ENCODE data around the gene TTYH3. TPM values are rescaled to one million over a fixed set of nuclear protein-coding genes. Genes with fewer than 3 reads are reported as not detected.

The TTYH3 gene
- total RNA-seq, 1 donor from 2014 or later: 35.6 TPM

DNA sequence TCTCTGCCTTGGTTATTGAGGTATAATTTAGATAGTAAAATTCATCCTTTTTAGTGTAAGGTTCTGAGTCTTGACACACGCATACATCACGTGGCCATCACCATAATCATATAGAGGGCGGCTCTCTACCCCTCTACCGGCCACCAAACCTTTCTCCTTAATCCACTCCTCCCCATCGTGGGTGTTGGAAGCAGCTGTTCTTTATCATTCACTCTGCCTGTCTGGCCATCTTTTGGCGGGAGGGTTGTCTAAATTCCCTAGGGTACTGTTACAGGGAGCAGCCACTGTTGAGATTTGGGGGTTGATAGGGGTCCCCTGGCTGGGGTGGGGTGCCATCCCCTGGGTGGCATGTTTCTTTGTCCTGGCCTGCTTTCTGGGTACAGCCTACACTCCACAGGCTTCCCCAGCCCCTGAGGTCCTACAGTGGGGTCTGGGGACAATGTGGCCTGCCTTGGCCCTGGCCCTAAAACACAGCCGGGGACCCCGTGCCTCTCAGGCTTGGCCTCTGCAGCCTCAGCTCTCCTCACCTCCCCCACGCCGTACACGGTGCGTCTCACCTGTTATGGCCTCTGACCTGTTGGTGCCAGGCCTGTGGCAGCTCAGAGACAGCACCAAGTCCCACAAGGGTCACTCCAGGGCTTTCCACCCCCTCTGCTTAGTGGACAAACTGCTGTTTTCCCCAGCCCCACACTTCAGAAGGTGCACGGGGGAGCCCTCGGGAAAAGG lies 73.7 kb downstream of the TTYH3 start:
- no peak for DNase-seq
- Mint-ChIP-seq H3K9me3 (no peaks in the 10 kb centered on the region), H3K27me3 (peaks cover 18% of the 10 kb centered on the region), H3K36me3 (ENCODE audit: low read depth) (no peaks in the 10 kb centered on the region), H3K4me1 (peaks cover 12% of the 10 kb centered on the region), H3K4me3 (no peak overlapping the region), H3K27ac (no peak overlapping the region)
- intact Hi-C loops (cut with micrococcal nuclease): no loop called here

DNA sequence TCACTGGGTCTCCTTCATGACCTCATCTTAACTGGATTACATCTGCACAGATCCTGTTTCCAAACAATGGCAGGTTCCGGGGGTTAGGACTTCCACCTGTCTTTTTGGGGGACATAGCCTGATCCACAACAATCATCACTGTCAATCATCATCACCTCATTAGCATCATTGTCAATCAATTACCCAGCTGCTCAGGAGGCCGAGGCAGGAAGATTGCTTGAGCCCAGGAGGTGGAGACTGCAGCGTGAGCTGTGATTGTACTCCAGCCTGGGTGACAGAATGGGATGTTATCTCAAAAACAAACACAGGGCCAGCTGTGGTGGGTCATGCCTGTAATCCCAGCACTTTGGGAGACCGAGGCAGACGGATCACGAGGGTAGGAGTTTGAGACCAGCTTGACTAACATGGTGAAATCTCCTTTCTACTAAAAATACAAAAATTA lies 74.9 kb downstream of the TTYH3 start:
- Mint-ChIP-seq H3K36me3 (ENCODE audit: low read depth) (no peaks in the 10 kb centered on the region), H3K4me3 (no peak overlapping the region), H3K9me3 (no peaks in the 10 kb centered on the region)

DNA sequence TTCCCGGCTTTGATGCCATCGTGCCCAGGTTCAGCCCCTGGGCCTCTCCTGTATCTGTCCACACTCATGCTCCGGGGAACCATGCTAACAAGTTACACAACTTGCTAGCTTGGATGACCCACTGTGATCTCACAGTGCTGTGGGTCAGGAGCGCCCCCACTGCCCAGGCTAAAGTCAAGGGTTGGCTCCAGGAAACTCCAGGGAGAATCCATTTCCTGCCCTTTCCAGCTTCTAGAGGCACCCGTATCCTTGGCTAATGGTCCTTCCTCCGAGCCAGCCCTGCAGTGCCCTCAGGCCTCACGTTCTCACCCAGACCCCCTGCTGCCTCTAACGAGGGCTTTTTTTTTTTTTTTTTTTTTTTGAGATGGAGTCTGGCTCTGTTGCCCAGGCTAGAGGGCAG lies 75.7 kb downstream of the TTYH3 start:
- H3K4me3 Mint-ChIP-seq: no peak overlapping the region
- no peaks in the 10 kb centered on the region for H3K36me3 Mint-ChIP-seq (ENCODE audit: low read depth)
- H3K9me3 Mint-ChIP-seq: no peaks in the 10 kb centered on the region
- peaks cover 14% of the 10 kb centered on the region for H3K27me3 Mint-ChIP-seq
- H3K4me1 Mint-ChIP-seq: peaks cover 19% of the 10 kb centered on the region
- H3K27ac Mint-ChIP-seq: no peak overlapping the region
- intact Hi-C loops (cut with micrococcal nuclease): no loop called here
- DNase-seq: no peak

More for the DNA sequence above, 74.9 kb downstream of the TTYH3 start:
- H3K27ac Mint-ChIP-seq: no peak overlapping the region
- H3K4me1 Mint-ChIP-seq: peaks cover 19% of the 10 kb centered on the region
- intact Hi-C loops (cut with micrococcal nuclease): no loop called here
- DNase-seq: no peak
- peaks cover 19% of the 10 kb centered on the region for H3K27me3 Mint-ChIP-seq

DNA sequence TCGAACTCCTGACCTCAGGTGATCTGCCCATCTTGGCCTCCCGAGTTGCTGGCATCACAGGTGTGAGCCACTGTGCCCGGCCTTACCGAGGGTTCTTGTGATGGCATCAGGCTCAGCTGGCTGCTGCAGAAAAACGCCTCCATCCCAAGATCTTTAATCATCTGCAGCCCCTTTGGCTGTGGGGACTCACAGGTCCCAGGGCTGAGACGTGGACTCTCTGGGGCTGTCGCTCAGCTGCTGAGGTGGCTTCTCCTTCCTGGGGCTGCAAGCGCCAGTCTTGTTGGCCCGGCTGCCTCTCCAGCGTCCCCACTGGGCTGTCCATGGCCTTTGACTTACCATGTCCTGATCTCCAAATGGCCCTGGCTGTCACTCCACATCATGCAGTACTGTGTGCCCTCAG lies 76.3 kb downstream of the TTYH3 start:
- Mint-ChIP-seq H3K9me3 (no peaks in the 10 kb centered on the region), H3K4me3 (no peak overlapping the region), H3K27me3 (peaks cover 13% of the 10 kb centered on the region), H3K36me3 (ENCODE audit: low read depth) (no peaks in the 10 kb centered on the region), H3K27ac (no peak overlapping the region), H3K4me1 (peaks cover 19% of the 10 kb centered on the region)
- DNase-seq: no peak
- intact Hi-C loops (cut with micrococcal nuclease): no loop called here

DNA sequence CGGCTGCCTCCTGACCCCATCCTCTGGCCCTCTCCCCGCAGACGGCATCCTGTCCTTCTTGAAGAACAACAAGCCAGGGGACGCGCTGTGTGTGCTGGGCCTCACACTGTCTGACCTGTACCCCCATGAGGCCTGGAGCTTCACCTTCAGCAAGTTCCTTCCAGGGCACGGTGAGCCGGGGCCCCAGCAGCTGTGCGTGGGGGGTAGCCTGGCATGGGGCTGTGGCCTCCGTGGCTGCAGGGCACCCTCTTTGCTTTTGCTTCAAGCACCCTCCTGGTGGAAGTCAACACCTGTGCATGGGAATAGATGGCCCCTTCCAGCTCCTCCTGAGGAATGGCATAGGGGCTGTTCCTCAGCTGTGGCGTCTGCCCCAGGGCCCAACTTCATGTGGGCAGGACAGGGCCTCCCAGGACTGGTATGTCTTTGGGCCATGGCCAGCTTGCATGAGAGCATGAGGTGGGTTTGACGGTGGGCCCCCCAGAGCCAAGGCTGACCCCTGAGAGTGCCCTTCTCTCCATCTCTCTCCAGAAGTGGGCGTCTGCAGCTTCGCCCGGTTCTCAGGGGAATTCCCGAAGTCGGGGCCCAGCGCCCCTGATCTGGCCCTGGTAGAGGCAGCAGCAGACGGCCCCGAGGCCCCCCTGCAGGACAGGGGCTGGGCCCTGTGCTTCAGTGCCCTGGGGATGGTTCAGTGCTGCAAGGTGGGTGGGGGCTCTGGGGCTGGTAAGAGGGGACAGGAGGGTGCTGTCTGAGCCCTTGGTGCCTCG lies 76.9 kb downstream of the TTYH3 start:
- intact Hi-C loops (cut with micrococcal nuclease): loop anchor here (1.0 kb wide), 1 partner anchor 37 kb away; no protein-coding TSS in a partner anchor
- no peak overlapping the region for H3K4me3 Mint-ChIP-seq
- H3K9me3 Mint-ChIP-seq: no peaks in the 10 kb centered on the region
- no peak for DNase-seq
- H3K36me3 Mint-ChIP-seq (ENCODE audit: low read depth): no peaks in the 10 kb centered on the region
- H3K27ac Mint-ChIP-seq: no peak overlapping the region
- peaks cover 22% of the 10 kb centered on the region for H3K4me1 Mint-ChIP-seq
- peaks cover 11% of the 10 kb centered on the region for H3K27me3 Mint-ChIP-seq

DNA sequence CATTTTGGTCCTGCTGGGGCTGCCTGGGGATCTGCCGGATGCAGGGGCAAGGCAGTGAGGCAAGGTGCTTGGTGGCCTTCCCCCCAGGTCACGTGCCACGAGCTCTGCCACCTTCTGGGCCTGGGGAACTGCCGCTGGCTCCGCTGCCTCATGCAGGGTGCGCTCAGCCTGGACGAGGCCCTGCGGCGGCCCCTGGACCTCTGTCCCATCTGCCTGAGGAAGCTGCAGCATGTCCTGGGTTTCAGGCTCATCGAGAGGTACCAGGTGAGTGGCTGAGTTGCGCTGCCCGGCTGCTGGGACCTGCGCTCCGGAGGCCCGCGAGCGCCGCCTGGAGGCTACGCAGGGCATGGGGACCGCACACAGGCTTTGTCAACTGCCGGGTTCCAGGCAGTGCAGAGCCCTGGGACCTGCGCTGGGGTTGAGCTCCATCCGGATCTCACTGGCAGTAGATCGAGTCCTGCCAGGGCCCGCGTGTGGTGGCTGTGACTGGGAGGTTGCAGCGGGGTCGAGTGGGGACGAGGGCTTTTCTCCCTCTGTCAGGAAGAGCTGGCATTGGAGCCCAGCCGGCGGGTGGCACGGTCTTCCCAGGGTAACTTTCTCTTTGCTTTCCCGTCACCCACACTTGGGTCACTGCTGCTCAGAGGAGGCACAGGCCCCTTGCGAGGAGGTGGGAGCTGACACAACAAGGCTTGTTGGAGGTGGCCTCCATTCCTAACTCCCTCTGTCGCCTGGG lies 77.9 kb downstream of the TTYH3 start:
- H3K27me3 Mint-ChIP-seq: peaks cover 13% of the 10 kb centered on the region
- no peaks in the 10 kb centered on the region for H3K9me3 Mint-ChIP-seq
- H3K4me1 Mint-ChIP-seq: peaks cover 28% of the 10 kb centered on the region
- peak overlapping the region; percentile 73 for H3K27ac Mint-ChIP-seq
- H3K4me3 Mint-ChIP-seq: peak overlapping the region; percentile 69
- H3K36me3 Mint-ChIP-seq (ENCODE audit: low read depth): no peaks in the 10 kb centered on the region
- intact Hi-C loops (cut with micrococcal nuclease): loop anchor here (1.0 to 5.0 kb wide), 2 partner anchors 38 to 187 kb away; no protein-coding TSS in a partner anchor
- peak; percentile 94 for DNase-seq

DNA sequence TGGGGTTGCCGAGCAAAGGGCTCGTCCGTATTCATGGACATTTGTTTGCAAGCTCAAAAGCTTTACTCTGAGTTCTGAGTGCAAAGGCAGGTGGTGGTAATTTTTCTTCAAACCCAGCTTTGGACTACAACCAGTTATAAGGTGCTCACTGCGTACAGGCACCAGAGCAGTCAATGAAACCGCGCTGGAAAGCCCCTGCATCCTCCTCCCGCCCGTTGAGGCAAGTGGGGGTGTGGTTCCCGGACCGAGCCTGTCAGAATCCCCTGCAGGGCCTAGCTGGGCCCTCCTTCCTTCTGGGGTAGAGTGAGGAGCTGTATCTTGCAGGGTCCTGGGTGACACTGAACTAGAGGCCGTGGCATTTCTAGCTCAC lies 78.5 kb downstream of the TTYH3 start:
- peak; percentile 74 for DNase-seq
- no peak overlapping the region for H3K27ac Mint-ChIP-seq

DNA sequence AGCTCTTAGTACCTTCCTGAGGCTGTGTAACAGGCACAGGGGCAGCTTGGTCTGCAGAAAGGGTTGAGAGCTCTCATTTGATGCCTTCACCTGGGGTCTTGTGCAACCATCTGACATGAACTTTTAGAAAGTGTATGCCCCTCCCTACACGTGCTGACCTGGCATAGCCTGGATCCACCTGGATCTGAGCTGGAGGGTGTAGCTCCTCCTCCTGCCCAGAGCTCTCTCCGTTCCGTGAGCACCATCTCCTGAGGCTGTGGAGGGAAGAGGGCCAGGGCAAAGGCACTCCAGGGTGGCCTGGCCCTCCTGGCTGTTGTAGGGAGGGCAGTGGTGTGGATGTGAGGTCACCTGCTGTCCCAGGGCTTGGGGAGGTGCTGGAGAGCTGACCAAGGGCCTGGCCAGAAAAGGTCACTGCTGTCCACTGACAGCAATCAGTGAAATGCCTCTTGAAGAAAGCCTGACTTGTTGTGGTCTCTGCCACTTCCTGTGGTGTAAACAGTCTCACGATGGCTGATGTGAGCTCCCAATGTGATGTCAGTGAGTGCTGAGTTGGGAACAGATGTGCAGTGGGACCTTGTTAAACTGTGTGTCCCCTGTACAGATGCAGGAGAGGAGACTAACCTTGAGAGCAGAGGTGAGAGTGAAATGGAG lies 79.2 kb downstream of the TTYH3 start:
- peak overlapping the region; percentile 81 for H3K4me3 Mint-ChIP-seq
- H3K27ac Mint-ChIP-seq: peak overlapping the region; percentile 83
- H3K36me3 Mint-ChIP-seq (ENCODE audit: low read depth): peaks cover 2% of the 10 kb centered on the region
- intact Hi-C loops (cut with micrococcal nuclease): loop anchor here (5.0 kb wide), 1 partner anchor 189 kb away; no protein-coding TSS in a partner anchor
- H3K9me3 Mint-ChIP-seq: no peaks in the 10 kb centered on the region
- peak; percentile 86 for DNase-seq
- H3K27me3 Mint-ChIP-seq: peaks cover 10% of the 10 kb centered on the region
- peaks cover 41% of the 10 kb centered on the region for H3K4me1 Mint-ChIP-seq

More for the DNA sequence above, 78.5 kb downstream of the TTYH3 start:
- H3K4me3 Mint-ChIP-seq: peak overlapping the region; percentile 32
- H3K36me3 Mint-ChIP-seq (ENCODE audit: low read depth): peaks cover 2% of the 10 kb centered on the region
- H3K9me3 Mint-ChIP-seq: no peaks in the 10 kb centered on the region
- intact Hi-C loops (cut with micrococcal nuclease): loop anchor here (5.0 kb wide), 1 partner anchor 188 kb away; no protein-coding TSS in a partner anchor
- H3K27me3 Mint-ChIP-seq: peaks cover 10% of the 10 kb centered on the region
- peaks cover 33% of the 10 kb centered on the region for H3K4me1 Mint-ChIP-seq

DNA sequence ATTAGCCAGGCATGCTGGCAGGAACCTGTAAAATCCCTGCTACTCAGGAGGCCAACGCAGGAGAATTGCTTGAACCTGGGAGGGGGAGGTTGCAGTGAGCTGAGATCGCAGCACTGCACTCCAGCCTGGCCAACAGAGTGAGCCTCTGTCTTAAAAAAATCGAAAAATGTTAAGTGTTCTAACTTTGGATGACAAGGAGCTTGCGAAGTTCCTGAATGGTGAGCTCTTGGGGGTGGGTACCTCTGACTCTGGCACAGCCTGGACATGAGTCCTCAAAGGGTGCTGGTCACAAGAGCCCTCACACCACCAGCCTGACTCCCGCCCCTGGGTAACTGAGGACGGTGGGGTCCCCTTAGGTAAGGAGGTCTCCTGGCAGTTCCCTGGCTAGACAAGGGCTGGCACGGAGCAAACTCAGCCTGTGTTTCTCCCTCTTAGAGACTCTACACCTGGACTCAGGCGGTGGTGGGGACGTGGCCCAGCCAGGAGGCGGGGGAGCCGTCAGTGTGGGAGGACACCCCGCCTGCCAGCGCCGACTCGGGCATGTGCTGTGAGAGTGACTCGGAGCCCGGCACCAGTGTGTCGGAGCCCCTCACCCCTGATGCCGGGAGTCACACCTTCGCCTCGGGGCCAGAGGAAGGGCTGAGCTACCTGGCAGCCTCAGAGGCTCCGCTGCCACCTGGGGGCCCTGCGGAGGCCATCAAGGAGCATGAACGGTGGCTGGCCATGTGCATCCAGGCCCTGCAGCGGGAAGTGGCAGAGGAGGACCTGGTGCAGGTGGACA lies 80.3 kb downstream of the TTYH3 start:
- peaks cover 51% of the 10 kb centered on the region for H3K4me1 Mint-ChIP-seq

DNA sequence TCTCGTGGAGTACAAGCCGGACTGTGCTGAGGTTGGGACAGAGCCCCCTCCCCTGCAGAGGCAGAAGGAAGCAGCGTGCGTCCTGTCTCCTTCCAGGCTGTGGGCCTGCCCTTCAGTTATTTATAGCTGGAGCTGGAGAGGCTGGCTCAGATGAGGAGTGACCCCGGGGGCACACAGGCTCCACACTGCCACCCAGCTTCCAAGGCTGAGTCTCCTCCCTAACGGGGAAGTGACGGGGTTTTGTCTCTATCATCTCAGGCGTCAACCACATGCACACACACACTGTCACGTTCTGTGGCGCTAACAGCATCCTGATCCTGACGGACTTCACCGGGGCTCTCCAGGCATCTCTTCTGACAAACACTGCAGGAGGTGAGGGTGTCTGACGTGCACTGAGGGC lies 81.6 kb downstream of the TTYH3 start:
- intact Hi-C loops (cut with micrococcal nuclease): loop anchor here (5.0 kb wide), 1 partner anchor 191 kb away; no protein-coding TSS in a partner anchor
- no peak overlapping the region for H3K27ac Mint-ChIP-seq
- H3K9me3 Mint-ChIP-seq: no peaks in the 10 kb centered on the region
- no peak for DNase-seq
- H3K27me3 Mint-ChIP-seq: peaks cover 7% of the 10 kb centered on the region
- H3K4me3 Mint-ChIP-seq: no peak overlapping the region
- peaks cover 61% of the 10 kb centered on the region for H3K4me1 Mint-ChIP-seq
- peaks cover 2% of the 10 kb centered on the region for H3K36me3 Mint-ChIP-seq (ENCODE audit: low read depth)

More for the DNA sequence above, 80.3 kb downstream of the TTYH3 start:
- intact Hi-C loops (cut with micrococcal nuclease): loop anchor here (5.0 kb wide), 1 partner anchor 190 kb away; no protein-coding TSS in a partner anchor
- H3K27ac Mint-ChIP-seq: no peak overlapping the region
- H3K9me3 Mint-ChIP-seq: no peaks in the 10 kb centered on the region
- no peak overlapping the region for H3K4me3 Mint-ChIP-seq
- DNase-seq: no peak
- H3K27me3 Mint-ChIP-seq: peaks cover 10% of the 10 kb centered on the region
- H3K36me3 Mint-ChIP-seq (ENCODE audit: low read depth): peaks cover 2% of the 10 kb centered on the region

DNA sequence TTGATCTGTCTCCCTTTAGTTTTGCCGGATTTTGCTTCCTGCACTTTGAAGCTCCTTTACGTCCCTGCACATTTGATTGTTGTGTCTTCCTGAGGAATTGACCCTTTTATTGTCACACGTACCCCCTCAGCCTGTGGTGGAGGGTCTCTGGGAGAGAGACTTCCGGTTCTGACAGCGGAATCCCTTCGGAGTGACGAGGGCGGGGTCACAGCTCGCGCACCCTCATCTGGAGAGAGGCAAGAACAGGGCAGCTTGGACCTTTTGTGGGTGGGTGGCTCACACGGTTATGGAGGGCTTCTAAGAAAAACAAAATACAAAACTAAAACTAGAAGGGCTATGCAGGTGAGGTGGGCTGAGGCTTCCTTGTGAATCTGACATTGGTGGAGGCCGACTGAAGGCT lies 82.2 kb downstream of the TTYH3 start:
- Mint-ChIP-seq H3K27ac (peak overlapping the region; percentile 10), H3K4me3 (no peak overlapping the region), H3K36me3 (ENCODE audit: low read depth) (peaks cover 2% of the 10 kb centered on the region), H3K9me3 (no peaks in the 10 kb centered on the region), H3K4me1 (peaks cover 66% of the 10 kb centered on the region), H3K27me3 (peaks cover 7% of the 10 kb centered on the region)
- intact Hi-C loops (cut with micrococcal nuclease): loop anchor here (5.0 kb wide), 1 partner anchor 192 kb away; no protein-coding TSS in a partner anchor
- DNase-seq: no peak

All from activated CD4-positive, alpha-beta T cell treated with anti-CD3 and anti-CD28 coated beads, Interleukin-2, amount 10 ng/mL, durations not matched to agents 24 days and 14 days (primary cell).